ENCODE data around the gene KLHL29. TPM values are rescaled to one million over a fixed set of nuclear protein-coding genes. Genes with fewer than 3 reads are reported as not detected.

The KLHL29 gene
- total RNA-seq, 1 donor from 2014 or later, result 12.9 TPM

- ATAC-seq (no peak), DNase-seq (no peak)
- TF ChIP-seq CTCF (IDR thresholded peaks at IDR 0.05), result no peak
- Histone ChIP-seq H3K27ac (no peak overlapping the region), H3K4me3 (no peak overlapping the region), H3K36me3 (peaks cover 24% of the 10 kb centered on the region), H3K4me1 (peaks cover 20% of the 10 kb centered on the region), H3K9me3 (no peaks in the 10 kb centered on the region), H3K27me3 (ENCODE audit: low read depth) (no peaks in the 10 kb centered on the region)
- intact Hi-C loops (cut with DNase I), result no loop called here
These were observed 370.0 kb downstream of the KLHL29 start for GRCh38 chr2:23754970-23755369.

GRCh38 chr2:23756593-23757292 lies 371.8 kb downstream of the KLHL29 start:
- peaks cover 29% of the 10 kb centered on the region for H3K36me3 ChIP-seq
- H3K4me3 ChIP-seq, result no peak overlapping the region
- H3K9me3 ChIP-seq, result no peaks in the 10 kb centered on the region
- H3K4me1 ChIP-seq, result peaks cover 30% of the 10 kb centered on the region
- H3K27me3 ChIP-seq (ENCODE audit: low read depth), result no peaks in the 10 kb centered on the region
- no peak for DNase-seq
- intact Hi-C loops (cut with DNase I), result no loop called here
- H3K27ac ChIP-seq, result no peak overlapping the region
- no peak for TF ChIP-seq CTCF (IDR thresholded peaks at IDR 0.05)
- peak; percentile 49 to 78 for ATAC-seq

- H3K27me3 ChIP-seq (ENCODE audit: low read depth), result no peaks in the 10 kb centered on the region
- H3K9me3 ChIP-seq, result no peaks in the 10 kb centered on the region
- ATAC-seq (peak in 1 of 2 donors; percentile 50), DNase-seq (no peak)
- H3K4me1 ChIP-seq, result peaks cover 30% of the 10 kb centered on the region
- no peak for TF ChIP-seq CTCF (IDR thresholded peaks at IDR 0.05)
- H3K4me3 ChIP-seq, result no peak overlapping the region
- intact Hi-C loops (cut with DNase I), result no loop called here
- H3K27ac ChIP-seq, result no peak overlapping the region
- peaks cover 31% of the 10 kb centered on the region for H3K36me3 ChIP-seq
These were observed 372.9 kb downstream of the KLHL29 start for GRCh38 chr2:23757686-23758433.
